Right cardiac atrium (tissue), 5 donors: Measurements from ENCODE around the gene MEIS1. TPM values are rescaled to one million over a fixed set of nuclear protein-coding genes. Genes with fewer than 3 reads are reported as not detected.

ENCODE experiments used
- ATAC-seq, 2 donors: fragments of 200-7000 bp; cut with Tn5 transposase; one replicate each; pipeline versions ENCODE4 v1.8.0 to v1.9.1; 2020; ENCODE audit warnings: moderate library complexity in 2 of 2, mild to moderate bottlenecking in 1 of 2
- DNase-seq, 3 donors: peaks; one replicate each; pipeline ENCODE4 v3.0.0-alpha.2; 2020
- H3K27ac ChIP-seq: one replicate; pipeline ENCODE4 v1.5.1; 2013; ENCODE audit warnings: mild to moderate bottlenecking, low read length, control low read depth, moderate library complexity
- H3K27me3 ChIP-seq: one replicate; pipeline ENCODE4 v1.6.1; 2013; ENCODE audit not compliant: control insufficient read depth, insufficient read depth
- H3K4me1 ChIP-seq: one replicate; pipeline ENCODE4 v1.6.1; 2013; ENCODE audit warnings: low read length; ENCODE audit not compliant: control insufficient read depth, insufficient read depth
- H3K4me3 ChIP-seq: one replicate; pipeline ENCODE4 v1.5.1; 2013; ENCODE audit warnings: low read length, control low read depth
- H3K9me3 ChIP-seq: one replicate; pipeline ENCODE4 v1.6.1; 2013; ENCODE audit warnings: low read length; ENCODE audit not compliant: control insufficient read depth
- whole genome bisulfite sequencing: extraction: QIAGEN DNeasy Blood & Tissue Kit; methylation state at CpG from one replicate; pipeline ENCODE4 v1.1.7; 2013; 5-methylcytosine and 5-hydroxymethylcytosine counted together
- intact Hi-C, 4 donors: fragments of 100-400 bp; cut with DNase I; formaldehyde crosslinking; loops; one replicate each; pipeline versions ENCODE4 v1.11.0 to v1.14.0; 2022 to 2023
- polyA plus RNA-seq: library from polyadenylated mRNA; stranded (reverse); fragments of 200-250 nt; gene quantifications from one replicate; pipeline ENCODE4 v1.2.3, GENCODE V29; 2013
- total RNA-seq, 4 donors: library from RNA; stranded (reverse); fragmentation: NEBNext Ultra II Directional; extraction: Animal tissue kit (Norgen Biotek cat#: 25700); gene quantifications; one replicate each; pipeline ENCODE4 v1.2.1, GENCODE V29; 2021
- donor health status: healthy with polysubstance abuse.
- donor health status: DM: no; HTN: yes; CAD: no.
- donor health status: DM: no; HTN: no; CAD: no.
- donor health status: DM: no; HTN: yes; CAD: no; lungs with severe emphysema.
- donor health status: DM: yes; HTN: yes; CAD: no.

The MEIS1 gene
- total and polyA plus RNA-seq, 5 donors, result 16.9 to 41.2 (median 32.1) TPM

GRCh38 chr2:66528974-66529724, 94.2 kb downstream of the MEIS1 start:
- intact Hi-C loops, result no loop called here

DNA sequence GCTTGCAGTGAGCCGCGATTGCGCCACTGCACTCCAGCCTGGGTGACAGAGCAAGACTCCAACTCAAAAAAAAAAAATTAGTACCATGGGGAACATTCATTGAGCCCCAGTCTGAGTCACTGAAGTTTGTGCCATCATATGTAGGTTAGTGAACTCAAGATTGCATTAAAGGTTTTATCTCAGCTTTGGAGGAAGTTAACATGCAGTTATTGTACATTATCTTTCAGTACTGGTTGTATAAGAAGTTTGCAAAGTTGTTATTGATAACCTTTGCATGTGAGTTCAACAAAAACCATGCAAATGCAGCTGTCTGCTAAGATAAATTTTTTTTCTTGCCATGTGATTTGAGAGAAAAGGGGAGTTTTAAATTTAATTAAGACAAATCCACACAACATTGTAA, 95.7 kb downstream of the MEIS1 start:
- intact Hi-C loops, result no loop called here
- DNase-seq (no peak), ATAC-seq (no peak)
- Histone ChIP-seq H3K27me3 (no peaks in the 10 kb centered on the region), H3K4me1 (peaks cover 3% of the 10 kb centered on the region), H3K9me3 (no peaks in the 10 kb centered on the region), H3K4me3 (no peak overlapping the region), H3K27ac (no peak overlapping the region)
- WGBS, result 90% methylated on average over 3 of the region's 3 CpGs

More at GRCh38 chr2:66528974-66529724, 94.2 kb downstream of the MEIS1 start:
- Histone ChIP-seq H3K9me3 (no peaks in the 10 kb centered on the region), H3K4me1 (peaks cover 4% of the 10 kb centered on the region), H3K27me3 (no peaks in the 10 kb centered on the region), H3K27ac (no peak overlapping the region), H3K4me3 (no peak overlapping the region)
- no peak for DNase-seq
- ATAC-seq, result no peak
- 96% methylated on average over 1 of the region's 1 CpG for WGBS

DNA sequence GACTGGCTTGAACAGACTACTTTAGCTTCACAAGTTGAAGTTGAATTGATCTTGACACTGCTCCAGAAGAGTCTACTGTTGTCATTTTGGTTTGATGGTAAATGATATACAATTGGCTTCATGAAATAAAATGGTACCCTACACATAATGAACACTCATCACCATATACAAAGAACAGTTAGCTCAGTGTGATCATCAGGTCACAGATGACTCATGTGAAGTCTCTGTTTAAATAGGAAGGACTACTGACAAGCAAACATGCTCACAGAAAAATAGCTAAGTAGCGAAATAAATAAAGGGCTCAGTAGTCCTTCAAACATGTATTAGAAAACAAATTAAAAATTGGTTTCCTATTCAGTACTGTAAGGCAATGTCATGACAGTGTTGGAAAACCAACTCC, 96.2 kb downstream of the MEIS1 start:
- Histone ChIP-seq H3K4me3 (no peak overlapping the region), H3K27me3 (no peaks in the 10 kb centered on the region), H3K4me1 (no peaks in the 10 kb centered on the region), H3K27ac (no peak overlapping the region), H3K9me3 (no peaks in the 10 kb centered on the region)
- intact Hi-C loops, result no loop called here
- 97% methylated on average over 1 of the region's 1 CpG for WGBS
- ATAC-seq (no peak), DNase-seq (no peak)

GRCh38 chr2:66531567-66531966, 96.6 kb downstream of the MEIS1 start:
- no peak for DNase-seq
- H3K4me1 ChIP-seq, result no peaks in the 10 kb centered on the region
- WGBS, result 91% methylated on average over 13 of the region's 13 CpGs

GRCh38 chr2:66532972-66533868, 98.3 kb downstream of the MEIS1 start:
- intact Hi-C loops, result no loop called here
- DNase-seq (peak in 2 of 3 donors; percentile 47 to 50), ATAC-seq (peak; percentile 45 to 64)
- 57% methylated on average over 11 of the region's 11 CpGs for WGBS
- no peaks in the 10 kb centered on the region for H3K4me1 ChIP-seq
- no peak overlapping the region for H3K27ac ChIP-seq
- H3K9me3 ChIP-seq, result no peaks in the 10 kb centered on the region
- H3K4me3 ChIP-seq, result no peak overlapping the region
- H3K27me3 ChIP-seq, result no peaks in the 10 kb centered on the region

More at GRCh38 chr2:66531567-66531966, 96.6 kb downstream of the MEIS1 start:
- H3K27ac ChIP-seq, result no peak overlapping the region
- no peak overlapping the region for H3K4me3 ChIP-seq
- no peaks in the 10 kb centered on the region for H3K27me3 ChIP-seq
- no peaks in the 10 kb centered on the region for H3K9me3 ChIP-seq
- intact Hi-C loops, result no loop called here
- ATAC-seq, result no peak

GRCh38 chr2:66534461-66534860, 99.5 kb downstream of the MEIS1 start:
- intact Hi-C loops, result no loop called here
- 89% methylated on average over 4 of the region's 4 CpGs for WGBS
- no peak overlapping the region for H3K4me3 ChIP-seq
- peaks cover under 1% of the 10 kb centered on the region for H3K4me1 ChIP-seq
- ATAC-seq, result no peak
- no peak overlapping the region for H3K27ac ChIP-seq
- no peaks in the 10 kb centered on the region for H3K27me3 ChIP-seq
- DNase-seq, result no peak
- no peaks in the 10 kb centered on the region for H3K9me3 ChIP-seq

- Histone ChIP-seq H3K9me3 (no peaks in the 10 kb centered on the region), H3K4me1 (peaks cover 6% of the 10 kb centered on the region), H3K27me3 (no peaks in the 10 kb centered on the region), H3K4me3 (no peak overlapping the region), H3K27ac (no peak overlapping the region)
- ATAC-seq (no peak), DNase-seq (no peak)
- WGBS, result 76% methylated on average over 3 of the region's 3 CpGs
- intact Hi-C loops, result no loop called here
Observed at GRCh38 chr2:66535574-66536289, 100.8 kb downstream of the MEIS1 start.

- intact Hi-C loops, result no loop called here
Observed at GRCh38 chr2:66536290-66536673, 101.4 kb downstream of the MEIS1 start.

DNA sequence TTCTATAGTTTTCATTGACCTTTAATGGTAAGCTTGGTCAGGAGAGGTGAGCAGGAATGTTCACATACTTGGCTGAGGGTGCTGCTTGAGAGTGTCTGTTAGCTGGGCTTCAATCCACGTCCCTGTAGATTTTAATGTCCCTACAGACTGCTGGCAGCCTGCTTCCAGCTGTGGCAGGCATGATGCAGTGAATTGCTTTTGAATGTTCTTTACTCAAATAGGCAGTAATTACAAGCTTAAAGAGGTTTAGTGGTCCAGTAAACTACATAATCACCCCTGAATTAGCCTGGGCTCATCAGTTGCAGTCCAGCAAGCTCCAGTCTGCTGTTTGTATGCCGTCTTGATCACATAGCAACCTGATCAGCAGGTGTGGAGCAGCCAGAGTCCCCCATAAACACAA, 102.1 kb downstream of the MEIS1 start:
- Histone ChIP-seq H3K4me1 (peaks cover 6% of the 10 kb centered on the region), H3K27ac (peak overlapping the region; percentile 30), H3K4me3 (no peak overlapping the region), H3K27me3 (no peaks in the 10 kb centered on the region), H3K9me3 (no peaks in the 10 kb centered on the region)
- intact Hi-C loops, result no loop called here
- ATAC-seq, result peak; percentile 52 to 78
- WGBS, result 62% methylated on average over 2 of the region's 2 CpGs
- no peak for DNase-seq

More at GRCh38 chr2:66536290-66536673, 101.4 kb downstream of the MEIS1 start:
- no peak for ATAC-seq
- peaks cover 6% of the 10 kb centered on the region for H3K4me1 ChIP-seq
- no peak overlapping the region for H3K4me3 ChIP-seq
- H3K27ac ChIP-seq, result no peak overlapping the region
- no peaks in the 10 kb centered on the region for H3K27me3 ChIP-seq
- DNase-seq, result no peak
- WGBS, result 90% methylated on average over 2 of the region's 2 CpGs
- no peaks in the 10 kb centered on the region for H3K9me3 ChIP-seq

GRCh38 chr2:66538291-66538690, 103.4 kb downstream of the MEIS1 start:
- H3K27me3 ChIP-seq, result no peaks in the 10 kb centered on the region
- 95% methylated on average over 1 of the region's 1 CpG for WGBS
- H3K9me3 ChIP-seq, result no peaks in the 10 kb centered on the region
- intact Hi-C loops, result no loop called here
- peaks cover 6% of the 10 kb centered on the region for H3K4me1 ChIP-seq
- no peak for ATAC-seq
- DNase-seq, result no peak
- no peak overlapping the region for H3K27ac ChIP-seq
- H3K4me3 ChIP-seq, result no peak overlapping the region

DNA sequence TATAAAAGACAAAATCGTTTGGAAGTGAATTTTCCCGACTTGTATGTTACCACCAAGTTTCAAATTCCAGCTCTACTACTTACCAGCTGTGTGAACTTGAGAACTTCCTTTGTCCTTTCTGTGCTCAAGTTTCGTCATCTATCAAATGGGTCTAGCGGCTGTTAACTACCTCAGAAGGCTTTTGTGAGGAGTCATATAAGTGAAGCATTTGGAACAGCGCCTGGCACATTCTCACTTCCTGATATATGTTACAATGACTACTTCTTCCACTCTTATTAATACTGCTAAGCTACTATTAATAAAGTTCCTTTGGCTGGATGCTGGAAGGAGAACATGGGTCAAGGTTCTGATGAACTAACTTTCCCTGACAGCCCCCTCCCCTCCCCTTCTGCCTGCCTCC, 104.5 kb downstream of the MEIS1 start:
- Histone ChIP-seq H3K4me3 (no peak overlapping the region), H3K9me3 (no peaks in the 10 kb centered on the region), H3K4me1 (peaks cover 6% of the 10 kb centered on the region), H3K27ac (no peak overlapping the region), H3K27me3 (no peaks in the 10 kb centered on the region)
- ATAC-seq (no peak), DNase-seq (no peak)
- intact Hi-C loops, result no loop called here
- WGBS, result 85% methylated on average over 5 of the region's 5 CpGs
